ENCODE results near the gene KCP.

KCP gene

GRCh38 chr7:128939075-128939860, 28.8 kb upstream of the KCP start:
- ChIA-PET POLR2A (interaction anchor here (0.6 to 2.9 kb wide), 12 partner anchors 10 to 388 kb away, joined by 3 to 14 read pairs (median 4); partner anchors contain the start of gene TNPO3), CTCF (interaction anchor here (0.6 to 11.8 kb wide), 11 partner anchors 10 to 275 kb away, joined by 3 to 140 read pairs (median 3); no protein-coding TSS in a partner anchor)
- DNase-seq (ENCODE audit: extremely low spot score) = peak; percentile 71
- TF ChIP-seq, protein P1, sequence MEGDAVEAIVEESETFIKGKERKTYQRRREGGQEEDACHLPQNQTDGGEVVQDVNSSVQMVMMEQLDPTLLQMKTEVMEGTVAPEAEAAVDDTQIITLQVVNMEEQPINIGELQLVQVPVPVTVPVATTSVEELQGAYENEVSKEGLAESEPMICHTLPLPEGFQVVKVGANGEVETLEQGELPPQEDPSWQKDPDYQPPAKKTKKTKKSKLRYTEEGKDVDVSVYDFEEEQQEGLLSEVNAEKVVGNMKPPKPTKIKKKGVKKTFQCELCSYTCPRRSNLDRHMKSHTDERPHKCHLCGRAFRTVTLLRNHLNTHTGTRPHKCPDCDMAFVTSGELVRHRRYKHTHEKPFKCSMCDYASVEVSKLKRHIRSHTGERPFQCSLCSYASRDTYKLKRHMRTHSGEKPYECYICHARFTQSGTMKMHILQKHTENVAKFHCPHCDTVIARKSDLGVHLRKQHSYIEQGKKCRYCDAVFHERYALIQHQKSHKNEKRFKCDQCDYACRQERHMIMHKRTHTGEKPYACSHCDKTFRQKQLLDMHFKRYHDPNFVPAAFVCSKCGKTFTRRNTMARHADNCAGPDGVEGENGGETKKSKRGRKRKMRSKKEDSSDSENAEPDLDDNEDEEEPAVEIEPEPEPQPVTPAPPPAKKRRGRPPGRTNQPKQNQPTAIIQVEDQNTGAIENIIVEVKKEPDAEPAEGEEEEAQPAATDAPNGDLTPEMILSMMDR (IDR thresholded peaks at IDR 0.05; ENCODE audit: control extremely low read depth, extremely low read depth, low read depth, missing control alignments) = no peak

GRCh38 chr7:128938544-128939074, 28.1 kb upstream of the KCP start:
- POLR2A ChIA-PET = interaction anchor here (1.2 to 2.9 kb wide), 3 partner anchors 10 to 24 kb away, joined by 3 to 12 read pairs (median 10); no protein-coding TSS in a partner anchor
- TF ChIP-seq, protein P1 (IDR thresholded peaks at IDR 0.05; ENCODE audit: control extremely low read depth, extremely low read depth, low read depth, missing control alignments) = no peak
- CTCF ChIA-PET = interaction anchor here (1.1 to 11.8 kb wide), 5 partner anchors 9 to 153 kb away, joined by 3 to 140 read pairs (median 3); no protein-coding TSS in a partner anchor
- no peak for DNase-seq (ENCODE audit: extremely low spot score)

- peak; percentile 49 for DNase-seq (ENCODE audit: extremely low spot score)
- TF ChIP-seq, protein P1 (IDR thresholded peaks at IDR 0.05; ENCODE audit: control extremely low read depth, extremely low read depth, low read depth, missing control alignments) = no peak
- ChIA-PET CTCF (interaction anchor here (0.9 to 2.1 kb wide), 4 partner anchors 10 to 154 kb away, joined by 3 to 7 read pairs (median 3); no protein-coding TSS in a partner anchor), POLR2A (interaction anchor here (0.6 to 1.0 kb wide), 3 partner anchors 10 to 593 kb away, joined by 3 to 4 read pairs (median 3); no protein-coding TSS in a partner anchor)
Measured at GRCh38 chr7:128937647-128938543, 27.4 kb upstream of the KCP start, which contains the start of gene IRF5. Gene IRF5, plus strand, starts transcription at chr7:128937927. Its CDS starts 4,155 bp downstream, at chr7:128942082.

DNA sequence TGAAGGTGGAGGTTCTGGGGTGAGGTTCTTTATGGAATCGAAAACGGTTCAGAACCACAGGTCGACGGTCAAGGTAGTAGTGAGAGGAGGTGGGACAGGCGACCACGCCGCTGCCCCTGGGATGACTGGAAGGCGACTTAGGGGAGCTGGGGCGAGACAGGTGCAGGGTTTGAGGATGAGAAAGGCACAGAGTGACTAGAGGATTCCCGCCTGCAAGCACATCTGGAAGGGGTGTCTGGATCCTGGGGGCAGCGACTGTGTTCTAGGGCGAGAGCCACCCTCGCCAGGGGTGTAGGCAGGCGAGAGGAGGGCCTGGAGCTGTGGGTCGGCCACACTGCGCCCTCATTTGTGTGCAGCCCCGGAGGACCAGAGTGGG, 26.8 kb upstream of the KCP start:
- TF ChIP-seq, protein P1 (IDR thresholded peaks at IDR 0.05; ENCODE audit: control extremely low read depth, extremely low read depth, low read depth, missing control alignments) = no peak
- DNase-seq (ENCODE audit: extremely low spot score) = no peak
- POLR2A ChIA-PET = interaction anchor here (1.0 to 1.1 kb wide), 3 partner anchors 10 to 27 kb away, joined by 3 to 4 read pairs (median 3); partner anchors contain the start of gene KCP
- CTCF ChIA-PET = interaction anchor here (0.9 to 2.1 kb wide), 6 partner anchors 11 to 154 kb away, joined by 3 to 7 read pairs (median 4); no protein-coding TSS in a partner anchor

GRCh38 chr7:128936798-128937197, 26.3 kb upstream of the KCP start:
- CTCF ChIA-PET = interaction anchor here (0.9 to 2.1 kb wide), 5 partner anchors 12 to 227 kb away, joined by 3 to 7 read pairs (median 4); no protein-coding TSS in a partner anchor
- DNase-seq (ENCODE audit: extremely low spot score) = no peak
- POLR2A ChIA-PET = interaction anchor here (1.0 to 1.1 kb wide), 2 partner anchors 11 to 26 kb away, joined by 3 to 4 read pairs; partner anchors contain the start of gene KCP
- TF ChIP-seq, protein P1 (IDR thresholded peaks at IDR 0.05; ENCODE audit: control extremely low read depth, extremely low read depth, low read depth, missing control alignments) = no peak

All from GM10248 (cell line).